VCaP (cell line): ENCODE results near the gene SBNO1.

Experiments used
- H3K27ac ChIP-seq: fragments of 450-650 bp; 2 replicates; pipeline ENCODE4 v1.5.1; 2017
- CTCF ChIP-seq: fragments of 450-650 bp; conservative IDR thresholded peaks from 2 replicates; pipeline ENCODE4 v1.5.1; 2017; ENCODE audit warnings: mild to moderate bottlenecking, moderate library complexity

The SBNO1 gene

GRCh38 chr12:123391546-123392343, 27.1 kb upstream of the SBNO1 start:
- TF ChIP-seq CTCF, result no peak
- peak overlapping the region; percentile 96 for H3K27ac ChIP-seq

DNA sequence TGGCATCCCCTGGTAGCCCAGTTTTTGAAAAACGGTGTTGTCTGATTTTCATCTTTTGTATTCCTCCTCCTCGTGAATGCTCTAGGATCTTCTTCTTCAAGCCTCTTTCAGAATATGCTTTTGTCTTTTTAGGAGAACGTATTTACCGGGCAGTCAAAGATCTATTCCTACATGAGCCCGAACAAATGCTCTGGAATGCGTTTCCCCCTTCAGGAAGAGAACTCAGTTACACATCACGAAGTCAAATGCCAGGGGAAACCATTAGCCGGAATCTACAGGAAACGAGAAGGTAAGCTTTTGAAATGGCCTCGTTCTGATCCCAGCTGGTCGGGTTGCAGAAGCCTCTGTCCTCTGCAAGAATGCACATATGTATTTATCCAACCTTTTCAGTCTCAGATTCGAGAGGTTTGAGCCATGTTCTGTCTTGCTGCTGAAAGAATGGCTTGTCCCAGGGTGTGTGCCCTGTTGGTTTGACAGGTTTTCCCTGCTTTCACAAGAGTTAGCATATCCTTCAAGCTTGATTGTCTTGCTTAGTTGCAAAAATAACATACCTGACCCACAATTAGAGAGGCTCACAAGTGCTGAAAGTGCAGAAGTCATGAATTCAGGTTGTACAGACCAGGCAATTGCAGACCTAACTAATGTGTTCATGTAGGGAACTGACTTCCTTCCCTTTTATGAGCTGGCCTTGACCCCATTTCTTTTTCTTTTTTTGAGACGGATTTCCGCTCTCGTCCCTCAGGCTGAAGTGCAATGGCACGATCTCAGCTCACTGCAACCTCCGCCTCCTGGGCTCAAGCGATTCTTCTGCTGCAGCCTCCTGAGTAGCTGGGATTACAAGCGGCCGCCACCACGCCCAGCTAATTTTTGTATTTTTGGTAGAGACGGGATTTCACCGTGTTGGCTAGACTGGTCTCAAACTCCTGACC, 26.1 kb upstream of the SBNO1 start:
- peak overlapping the region; percentile 96 for H3K27ac ChIP-seq
- no peak for TF ChIP-seq CTCF

DNA sequence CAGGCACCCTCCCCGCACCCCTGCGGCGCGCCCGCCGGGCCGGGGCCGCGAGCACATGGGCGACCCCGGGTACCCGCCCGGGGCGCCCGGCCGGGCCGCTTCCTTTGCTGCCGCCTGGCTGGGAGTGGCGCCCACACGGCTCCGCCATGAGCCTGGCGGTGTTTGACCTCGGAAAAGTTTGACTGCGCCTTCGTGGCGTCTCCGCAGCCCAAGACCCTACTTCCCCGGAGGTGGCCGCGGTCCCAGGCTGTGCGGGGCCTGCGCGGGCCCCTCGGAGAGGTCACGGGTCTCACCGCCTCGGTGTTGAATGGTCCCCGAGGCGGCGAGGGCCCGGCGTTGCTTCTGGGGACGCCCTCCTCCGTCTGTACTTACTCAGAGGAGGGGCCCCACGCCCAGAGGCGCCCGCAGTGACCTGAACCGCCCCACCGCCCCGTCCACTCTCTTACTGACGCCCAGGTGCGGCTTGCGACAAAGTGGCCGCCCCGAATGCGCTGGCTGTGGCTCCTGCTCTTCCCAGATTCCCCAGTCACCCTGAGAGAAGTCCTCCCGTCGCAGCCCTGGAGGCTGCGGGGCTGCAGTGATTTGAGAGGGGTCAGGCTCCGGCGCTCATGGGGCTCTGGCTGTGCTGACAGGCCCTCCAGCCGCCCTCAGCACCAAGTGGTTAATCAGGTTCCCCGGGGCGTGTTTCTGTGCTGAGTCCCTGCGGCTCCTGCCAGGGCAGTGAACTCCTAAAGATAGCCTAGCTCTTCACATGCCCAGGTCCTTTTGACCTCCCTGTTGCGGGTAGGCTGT, 25.1 kb upstream of the SBNO1 start:
- peak overlapping the region; percentile 96 for H3K27ac ChIP-seq
- TF ChIP-seq CTCF, result no peak

DNA sequence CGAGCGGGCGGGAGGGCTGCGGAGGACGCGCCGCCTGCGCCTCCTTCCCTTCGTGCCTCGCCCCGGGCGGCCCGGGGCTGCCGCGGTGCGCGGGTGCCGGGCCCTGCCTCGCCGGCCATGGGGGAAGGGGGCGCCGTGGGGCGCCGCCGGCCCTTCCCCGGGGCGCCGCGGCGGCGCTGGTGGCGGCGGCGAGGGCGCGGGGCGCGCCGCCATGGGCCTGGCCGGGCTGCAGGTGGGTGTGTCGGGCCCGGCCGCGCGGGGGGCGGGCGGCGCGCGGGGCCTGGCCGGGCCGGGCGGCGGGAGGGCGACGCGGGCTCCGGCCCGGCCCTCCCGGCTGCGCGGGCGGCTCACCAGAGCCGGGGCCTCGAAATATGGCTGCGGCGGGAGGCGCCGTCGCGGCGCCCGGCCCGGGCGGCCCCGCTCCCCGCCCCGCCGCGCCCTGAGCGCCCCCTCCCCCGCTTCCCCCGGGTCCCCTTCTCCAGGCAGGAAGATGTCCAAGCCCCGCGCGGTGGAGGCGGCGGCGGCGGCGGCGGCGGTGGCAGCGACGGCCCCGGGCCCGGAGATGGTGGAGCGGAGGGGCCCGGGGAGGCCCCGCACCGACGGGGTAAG, 24.4 kb upstream of the SBNO1 start:
- peak overlapping the region; percentile 96 for H3K27ac ChIP-seq

GRCh38 chr12:123388177-123388950, 23.7 kb upstream of the SBNO1 start:
- TF ChIP-seq CTCF, result peak; percentile 28; the same call in 1 of the 2 replicates
- peak overlapping the region; percentile 96 for H3K27ac ChIP-seq

More for the DNA sequence above, 24.4 kb upstream of the SBNO1 start:
- no peak for TF ChIP-seq CTCF

GRCh38 chr12:123387508-123388176, 23.0 kb upstream of the SBNO1 start:
- no peak for TF ChIP-seq CTCF
- H3K27ac ChIP-seq, result peak overlapping the region; percentile 96

DNA sequence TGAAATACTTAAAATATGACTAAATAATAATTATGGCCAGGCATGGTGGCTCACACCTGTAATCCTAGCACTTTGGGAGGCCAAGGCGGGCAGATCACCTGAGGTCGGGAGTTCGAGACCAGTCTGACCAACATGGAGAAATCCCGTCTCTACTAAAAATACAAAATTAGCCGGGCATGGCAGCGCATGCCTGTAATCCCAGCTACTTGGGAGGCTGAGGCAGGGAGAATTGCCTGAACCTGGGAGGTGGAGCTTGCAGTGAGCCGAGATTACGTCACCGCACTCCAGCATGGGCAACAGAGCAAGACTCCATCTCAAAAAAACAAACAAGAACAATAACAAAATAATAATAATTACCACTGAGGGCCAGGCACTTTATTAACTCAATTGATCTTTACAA, 20.9 kb upstream of the SBNO1 start:
- H3K27ac ChIP-seq, result peak overlapping the region; percentile 87
